NCI-H2107 treated with DMSO at 0.1 percent for 48 hours (cell line): ENCODE data around the gene DNAJA4.

Source experiments
- DNase-seq: peaks from one replicate; lab custom pipeline; 2025; ENCODE audit not compliant: unreplicated experiment; lab: John Stamatoyannopoulos, UW

DNAJA4 gene

GRCh38 chr15:78276064-78276943, 11.9 kb downstream of the DNAJA4 start:
- no peak for DNase-seq

- no peak for DNase-seq
These were observed 16.1 kb downstream of the DNAJA4 start for GRCh38 chr15:78280319-78281072.

- DNase-seq = no peak
These were observed 18.0 kb downstream of the DNAJA4 start for GRCh38 chr15:78282324-78282723.

GRCh38 chr15:78284758-78285157, 20.4 kb downstream of the DNAJA4 start:
- DNase-seq = no peak

- DNase-seq = no peak
These were observed 25.9 kb downstream of the DNAJA4 start for GRCh38 chr15:78290222-78290621.

- DNase-seq = no peak
These were observed 26.7 kb downstream of the DNAJA4 start for GRCh38 chr15:78291052-78291451.

GRCh38 chr15:78291698-78292097, 27.3 kb downstream of the DNAJA4 start:
- no peak for DNase-seq

GRCh38 chr15:78292219-78292618, 27.9 kb downstream of the DNAJA4 start:
- DNase-seq = no peak

GRCh38 chr15:78299101-78299930, 35.0 kb downstream of the DNAJA4 start, which contains the start of gene SKIC8:
SKIC8 (minus strand) TSS chr15:78299609; CDS start chr15:78295686, 3,923 bp downstream.
- DNase-seq = peak; percentile 73

- no peak for DNase-seq
These were observed 37.0 kb downstream of the DNAJA4 start for GRCh38 chr15:78301326-78301725.

- no peak for DNase-seq
These were observed 37.5 kb downstream of the DNAJA4 start for GRCh38 chr15:78301828-78302227.

- no peak for DNase-seq
These were observed 38.4 kb downstream of the DNAJA4 start for GRCh38 chr15:78302579-78303312.

GRCh38 chr15:78304216-78305066, 40.1 kb downstream of the DNAJA4 start:
- DNase-seq = no peak

GRCh38 chr15:78306176-78306774, 41.9 kb downstream of the DNAJA4 start:
- no peak for DNase-seq

GRCh38 chr15:78307976-78308375, 43.6 kb downstream of the DNAJA4 start:
- DNase-seq = no peak

- DNase-seq = peak; percentile 14
These were observed 44.2 kb downstream of the DNAJA4 start for GRCh38 chr15:78308422-78309032.

- DNase-seq = no peak
These were observed 46.9 kb downstream of the DNAJA4 start for GRCh38 chr15:78311292-78311691.

GRCh38 chr15:78312536-78312935, 48.2 kb downstream of the DNAJA4 start:
- no peak for DNase-seq

- DNase-seq = no peak
These were observed 48.6 kb downstream of the DNAJA4 start for GRCh38 chr15:78312957-78313356.
